OCI-LY1 (cell line): ENCODE measurements around the gene KLHL40.

Experiments used
- EZH2 ChIP-seq: fragments of 200-600 bp; sonication (generic), shearing (Covaris generic); IDR thresholded peaks from 2 replicates; pipeline ENCODE4 v1.8.0; 2017; ENCODE audit warnings: borderline replicate concordance, mixed run types, mild to moderate bottlenecking, antibody characterized with exemption, low read length, moderate library complexity, mixed read lengths
- TF ChIP-seq, protein P1 (sequence below): fragments of 200-600 bp; sonication (generic), shearing (Covaris generic); IDR thresholded peaks from 2 replicates; pipeline ENCODE4 v1.5.1; 2017; ENCODE audit warnings: mild to moderate bottlenecking, antibody characterized with exemption, low read length, moderate library complexity, mixed read lengths

DNA sequence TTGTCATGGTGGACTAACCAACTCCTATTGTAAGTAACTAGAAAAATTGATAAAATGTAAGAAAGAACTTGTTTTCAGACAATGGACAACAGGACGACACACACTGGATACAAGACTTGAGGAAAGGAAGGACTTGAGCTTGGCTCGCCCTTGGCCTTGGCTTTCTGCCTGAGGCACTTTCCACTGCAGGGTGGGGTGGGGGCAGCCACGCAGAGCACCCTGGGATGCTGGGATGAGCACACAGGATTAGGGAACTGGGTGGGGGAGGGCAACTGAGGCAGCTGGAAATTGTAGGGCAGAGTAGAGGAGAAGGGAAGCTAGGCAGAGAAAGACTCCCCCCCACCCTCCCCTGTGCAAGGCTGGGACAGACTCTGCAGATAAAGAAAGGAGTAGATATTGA lies 42.7 kb downstream of the KLHL40 start:
- TF ChIP-seq, protein P1, sequence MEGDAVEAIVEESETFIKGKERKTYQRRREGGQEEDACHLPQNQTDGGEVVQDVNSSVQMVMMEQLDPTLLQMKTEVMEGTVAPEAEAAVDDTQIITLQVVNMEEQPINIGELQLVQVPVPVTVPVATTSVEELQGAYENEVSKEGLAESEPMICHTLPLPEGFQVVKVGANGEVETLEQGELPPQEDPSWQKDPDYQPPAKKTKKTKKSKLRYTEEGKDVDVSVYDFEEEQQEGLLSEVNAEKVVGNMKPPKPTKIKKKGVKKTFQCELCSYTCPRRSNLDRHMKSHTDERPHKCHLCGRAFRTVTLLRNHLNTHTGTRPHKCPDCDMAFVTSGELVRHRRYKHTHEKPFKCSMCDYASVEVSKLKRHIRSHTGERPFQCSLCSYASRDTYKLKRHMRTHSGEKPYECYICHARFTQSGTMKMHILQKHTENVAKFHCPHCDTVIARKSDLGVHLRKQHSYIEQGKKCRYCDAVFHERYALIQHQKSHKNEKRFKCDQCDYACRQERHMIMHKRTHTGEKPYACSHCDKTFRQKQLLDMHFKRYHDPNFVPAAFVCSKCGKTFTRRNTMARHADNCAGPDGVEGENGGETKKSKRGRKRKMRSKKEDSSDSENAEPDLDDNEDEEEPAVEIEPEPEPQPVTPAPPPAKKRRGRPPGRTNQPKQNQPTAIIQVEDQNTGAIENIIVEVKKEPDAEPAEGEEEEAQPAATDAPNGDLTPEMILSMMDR, result no peak
- TF ChIP-seq EZH2, result no peak
